ENCODE results near the gene COMMD7. TPM values are rescaled to one million over a fixed set of nuclear protein-coding genes. Genes with fewer than 3 reads are reported as not detected.

The COMMD7 gene
- total and polyA plus RNA-seq, 9 of the 15 experiments (the other 6 are each of a cell fraction or from before 2014, with no cell fraction given), result 11.9 to 69.1 (median 34.7) TPM

DNA sequence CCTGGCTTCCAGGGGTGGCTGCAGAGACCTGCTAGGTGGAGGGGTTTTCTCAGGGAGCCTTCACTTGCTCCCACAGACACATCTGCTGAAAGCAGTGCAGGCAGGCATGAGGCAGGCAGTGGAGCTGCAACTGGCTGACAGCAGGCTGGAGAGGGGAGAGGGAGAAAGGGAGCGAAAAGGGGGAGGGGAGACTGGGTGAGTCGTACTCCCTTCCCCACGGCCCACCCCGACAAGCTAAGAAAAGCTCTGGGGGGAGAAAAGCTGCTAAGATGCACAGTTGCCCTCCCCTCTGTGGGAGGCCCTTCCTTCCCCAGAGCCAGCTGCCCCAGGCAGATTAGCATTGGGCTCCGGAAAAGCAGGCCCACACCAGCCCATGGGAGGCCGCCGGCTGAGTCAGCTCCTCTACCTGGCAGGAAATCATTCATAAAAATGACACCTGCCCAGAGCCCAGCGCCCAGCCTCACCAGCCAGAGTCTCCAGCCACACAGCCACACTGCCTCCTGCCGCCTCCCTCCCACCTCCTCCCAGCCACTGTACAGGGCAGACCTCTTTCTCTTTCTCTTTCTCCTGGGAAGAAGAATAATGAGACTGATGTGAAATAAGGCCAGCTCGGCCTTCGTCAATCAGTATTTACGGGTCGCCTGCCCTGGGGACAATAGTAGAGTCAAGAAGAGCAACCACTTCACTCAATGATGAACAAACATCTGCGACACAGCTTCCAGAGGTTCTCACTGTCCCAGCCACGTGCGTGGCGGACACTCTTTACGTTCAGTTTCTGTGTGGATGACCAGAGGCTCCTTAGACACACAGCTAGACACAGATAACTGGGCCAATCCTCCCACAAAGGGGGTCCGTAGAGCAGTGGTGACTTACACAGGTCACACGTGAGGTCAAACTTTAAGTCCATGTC, 61.8 kb downstream of the COMMD7 start (continued):
- TF ChIP-seq CBX3 (IDR thresholded peaks at IDR 0.05; ENCODE audit: borderline replicate concordance in 1 of 2, low read length in 2 of 2), result peak in 1 of 2 experiments; percentile 21; a peak in 1 of 3 replicates
- TF ChIP-seq MYBL2 (IDR thresholded peaks at IDR 0.05; ENCODE audit: low read depth), result no peak
- TF ChIP-seq MYBL2 (CRISPR knock-in tag; IDR thresholded peaks at IDR 0.05; ENCODE audit: borderline replicate concordance), result no peak
- TF ChIP-seq XRCC3 (IDR thresholded peaks at IDR 0.05), result no peak
- TF ChIP-seq, protein P1, sequence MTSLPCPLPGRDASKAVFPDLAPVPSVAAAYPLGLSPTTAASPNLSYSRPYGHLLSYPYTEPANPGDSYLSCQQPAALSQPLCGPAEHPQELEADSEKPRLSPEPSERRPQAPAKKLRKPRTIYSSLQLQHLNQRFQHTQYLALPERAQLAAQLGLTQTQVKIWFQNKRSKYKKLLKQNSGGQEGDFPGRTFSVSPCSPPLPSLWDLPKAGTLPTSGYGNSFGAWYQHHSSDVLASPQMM (CRISPR knock-in tag; IDR thresholded peaks at IDR 0.05), result no peak
- no peak for TF ChIP-seq CHD1 (IDR thresholded peaks at IDR 0.05; ENCODE audit: low read length)
- TF ChIP-seq POLR2H (tag; IDR thresholded peaks at IDR 0.05; ENCODE audit: low read depth), result no peak
- no peak for TF ChIP-seq HMG20A (CRISPR knock-in tag; conservative IDR thresholded peaks at IDR 0.05)
- no peak for TF ChIP-seq TAF7 (tag; IDR thresholded peaks at IDR 0.05)
- no peak for TF ChIP-seq ETS2 (tag; IDR thresholded peaks at IDR 0.05; ENCODE audit: borderline replicate concordance, poor library complexity, severe bottlenecking)
- TF ChIP-seq, protein P2, sequence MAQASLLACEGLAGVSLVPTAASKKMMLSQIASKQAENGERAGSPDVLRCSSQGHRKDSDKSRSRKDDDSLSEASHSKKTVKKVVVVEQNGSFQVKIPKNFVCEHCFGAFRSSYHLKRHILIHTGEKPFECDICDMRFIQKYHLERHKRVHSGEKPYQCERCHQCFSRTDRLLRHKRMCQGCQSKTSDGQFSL (CRISPR knock-in tag; IDR thresholded peaks at IDR 0.05), result peak; percentile 78
- TF ChIP-seq, protein P2 (tag; IDR thresholded peaks at IDR 0.05), result no peak
- TF ChIP-seq SMARCC2 (IDR thresholded peaks at IDR 0.05; ENCODE audit: low read depth), result peak; percentile 77; the same call in 1 of the 2 replicates
- peak; percentile 90 for TF ChIP-seq TEAD4 (IDR thresholded peaks at IDR 0.05; ENCODE audit: low read length)
- TF ChIP-seq TEAD4 (CRISPR knock-in tag; IDR thresholded peaks at IDR 0.05; ENCODE audit: borderline replicate concordance), result no peak
- TF ChIP-seq MAFF (IDR thresholded peaks at IDR 0.05; ENCODE audit: low read length), result no peak
- no peak for TF ChIP-seq ADNP (tag; IDR thresholded peaks at IDR 0.05)
- no peak for TF ChIP-seq ZNF282 (CRISPR knock-in tag; IDR thresholded peaks at IDR 0.05)
- TF ChIP-seq, protein P3, sequence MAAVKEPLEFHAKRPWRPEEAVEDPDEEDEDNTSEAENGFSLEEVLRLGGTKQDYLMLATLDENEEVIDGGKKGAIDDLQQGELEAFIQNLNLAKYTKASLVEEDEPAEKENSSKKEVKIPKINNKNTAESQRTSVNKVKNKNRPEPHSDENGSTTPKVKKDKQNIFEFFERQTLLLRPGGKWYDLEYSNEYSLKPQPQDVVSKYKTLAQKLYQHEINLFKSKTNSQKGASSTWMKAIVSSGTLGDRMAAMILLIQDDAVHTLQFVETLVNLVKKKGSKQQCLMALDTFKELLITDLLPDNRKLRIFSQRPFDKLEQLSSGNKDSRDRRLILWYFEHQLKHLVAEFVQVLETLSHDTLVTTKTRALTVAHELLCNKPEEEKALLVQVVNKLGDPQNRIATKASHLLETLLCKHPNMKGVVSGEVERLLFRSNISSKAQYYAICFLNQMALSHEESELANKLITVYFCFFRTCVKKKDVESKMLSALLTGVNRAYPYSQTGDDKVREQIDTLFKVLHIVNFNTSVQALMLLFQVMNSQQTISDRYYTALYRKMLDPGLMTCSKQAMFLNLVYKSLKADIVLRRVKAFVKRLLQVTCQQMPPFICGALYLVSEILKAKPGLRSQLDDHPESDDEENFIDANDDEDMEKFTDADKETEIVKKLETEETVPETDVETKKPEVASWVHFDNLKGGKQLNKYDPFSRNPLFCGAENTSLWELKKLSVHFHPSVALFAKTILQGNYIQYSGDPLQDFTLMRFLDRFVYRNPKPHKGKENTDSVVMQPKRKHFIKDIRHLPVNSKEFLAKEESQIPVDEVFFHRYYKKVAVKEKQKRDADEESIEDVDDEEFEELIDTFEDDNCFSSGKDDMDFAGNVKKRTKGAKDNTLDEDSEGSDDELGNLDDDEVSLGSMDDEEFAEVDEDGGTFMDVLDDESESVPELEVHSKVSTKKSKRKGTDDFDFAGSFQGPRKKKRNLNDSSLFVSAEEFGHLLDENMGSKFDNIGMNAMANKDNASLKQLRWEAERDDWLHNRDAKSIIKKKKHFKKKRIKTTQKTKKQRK (IDR thresholded peaks at IDR 0.05; ENCODE audit: borderline replicate concordance, low read depth, low read length), result no peak
- no peak for TF ChIP-seq ZNF75A (CRISPR knock-in tag; IDR thresholded peaks at IDR 0.05)
- TF ChIP-seq HDAC1 (IDR thresholded peaks at IDR 0.05), result peak; percentile 50 to 56; a peak in 2 of 4 replicates
- TF ChIP-seq MECOM (CRISPR knock-in tag; IDR thresholded peaks at IDR 0.05), result 0 out of 2 replicates have a peak, but pooled peaks have one; percentile 15
- TF ChIP-seq KLF13 (tag; IDR thresholded peaks at IDR 0.05; ENCODE audit: borderline replicate concordance, low read depth), result no peak
- TF ChIP-seq SMAD2 (IDR thresholded peaks at IDR 0.05; ENCODE audit: low read depth, low read length), result no peak
- no peak for TF ChIP-seq PHF20 (IDR thresholded peaks at IDR 0.05; ENCODE audit: partially characterized antibody)
